ENCODE measurements around the gene LRRC8E.
A peak's percentile ranks its signal among the peaks of the same experiment; 100 is the strongest.

LRRC8E gene

GRCh38 chr19:7867092-7867844, 21.0 kb upstream of the LRRC8E start:
- no peak for DNase-seq (ENCODE audit: low read depth in 2 of 2, low spot score in 1 of 2)

GRCh38 chr19:7868326-7868670, 20.0 kb upstream of the LRRC8E start:
- no peak for DNase-seq (ENCODE audit: low read depth in 2 of 2, low spot score in 1 of 2)

- peak; percentile 50 to 67 for DNase-seq (ENCODE audit: low read depth in 2 of 2, low spot score in 1 of 2)
These were observed 19.4 kb upstream of the LRRC8E start for GRCh38 chr19:7868671-7869452.

- peak; percentile 65 to 69 for DNase-seq (ENCODE audit: low read depth in 2 of 2, low spot score in 1 of 2)
These were observed 18.8 kb upstream of the LRRC8E start for GRCh38 chr19:7869453-7869909.

GRCh38 chr19:7869910-7870511, 18.3 kb upstream of the LRRC8E start:
- DNase-seq (ENCODE audit: low read depth in 2 of 2, low spot score in 1 of 2), result peak in 1 of 2 donors; percentile 11

- no peak for DNase-seq (ENCODE audit: low read depth in 2 of 2, low spot score in 1 of 2)
These were observed 17.5 kb upstream of the LRRC8E start for GRCh38 chr19:7870571-7871436.

- DNase-seq (ENCODE audit: low read depth in 2 of 2, low spot score in 1 of 2), result peak; percentile 33 to 65
These were observed 16.6 kb upstream of the LRRC8E start for GRCh38 chr19:7871437-7872305.

GRCh38 chr19:7872306-7873204, 15.8 kb upstream of the LRRC8E start:
- no peak for DNase-seq (ENCODE audit: low read depth in 2 of 2, low spot score in 1 of 2)

- no peak for DNase-seq (ENCODE audit: low read depth in 2 of 2, low spot score in 1 of 2)
These were observed 14.8 kb upstream of the LRRC8E start for GRCh38 chr19:7873304-7874075.

- DNase-seq (ENCODE audit: low read depth in 2 of 2, low spot score in 1 of 2), result no peak
These were observed 14.0 kb upstream of the LRRC8E start, which contains the start of gene PRR36 for GRCh38 chr19:7874076-7874896. Gene PRR36, minus strand, starts transcription at chr19:7874390. Its CDS starts 701 bp downstream, at chr19:7873689.

GRCh38 chr19:7874897-7875273, 13.4 kb upstream of the LRRC8E start:
- no peak for DNase-seq (ENCODE audit: low read depth in 2 of 2, low spot score in 1 of 2)

GRCh38 chr19:7877249-7877836, 11.0 kb upstream of the LRRC8E start:
- DNase-seq (ENCODE audit: low read depth in 2 of 2, low spot score in 1 of 2), result no peak

GRCh38 chr19:7879111-7879807, 9.1 kb upstream of the LRRC8E start:
- no peak for DNase-seq (ENCODE audit: low read depth in 2 of 2, low spot score in 1 of 2)

- DNase-seq (ENCODE audit: low read depth in 2 of 2, low spot score in 1 of 2), result no peak
These were observed 8.5 kb upstream of the LRRC8E start for GRCh38 chr19:7879836-7880235.

GRCh38 chr19:7881910-7882309, 6.4 kb upstream of the LRRC8E start:
- DNase-seq (ENCODE audit: low read depth in 2 of 2, low spot score in 1 of 2), result no peak

GRCh38 chr19:7883105-7883504, 5.2 kb upstream of the LRRC8E start:
- no peak for DNase-seq (ENCODE audit: low read depth in 2 of 2, low spot score in 1 of 2)
